HG03175 (cell line): ENCODE measurements around the gene DNAL4.

Experiments
- ATAC-seq: cut with Tn5 transposase; IDR thresholded peaks from one replicate; pipeline ENCODE4 v1.9.1; 2021; ENCODE audit warnings: mild to moderate bottlenecking, moderate library complexity; ENCODE audit not compliant: unreplicated experiment

The DNAL4 gene

DNA sequence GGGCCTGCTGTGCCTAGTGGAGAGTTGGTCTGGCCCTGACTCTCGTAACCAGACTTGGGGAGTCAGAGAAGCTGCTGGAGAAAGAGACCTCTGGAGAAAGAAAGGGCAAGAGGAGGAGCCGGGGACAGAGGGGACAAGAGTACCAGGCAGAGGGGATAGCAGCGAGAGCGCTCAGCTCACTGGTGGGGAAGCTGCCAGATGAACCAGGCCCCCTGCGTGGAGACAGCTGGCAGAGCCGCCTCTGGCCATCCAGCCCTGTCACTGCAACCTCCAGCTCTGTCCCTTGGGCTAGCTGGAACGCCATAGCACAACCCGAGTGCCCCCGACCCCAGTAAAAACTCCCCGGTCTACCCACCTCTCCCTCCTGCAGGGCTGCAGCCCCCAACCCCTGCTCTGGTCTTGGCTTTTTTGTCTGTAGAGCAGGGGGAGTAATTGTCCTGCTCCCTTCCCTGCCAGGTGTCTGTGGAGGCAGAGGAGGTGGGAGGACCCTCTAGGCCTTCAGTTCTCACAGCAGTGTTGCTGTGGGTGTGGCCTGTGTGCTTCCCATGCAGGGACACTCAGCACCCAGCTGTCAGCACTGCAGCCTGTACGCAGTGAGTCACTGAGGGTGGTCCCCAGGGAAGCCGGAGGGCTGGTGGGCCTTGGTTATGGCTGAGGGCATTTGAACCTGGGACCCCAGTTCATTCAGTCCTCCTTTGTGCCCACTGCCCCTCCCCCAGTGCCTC lies 33.3 kb downstream of the DNAL4 start:
- ATAC-seq = no peak

DNA sequence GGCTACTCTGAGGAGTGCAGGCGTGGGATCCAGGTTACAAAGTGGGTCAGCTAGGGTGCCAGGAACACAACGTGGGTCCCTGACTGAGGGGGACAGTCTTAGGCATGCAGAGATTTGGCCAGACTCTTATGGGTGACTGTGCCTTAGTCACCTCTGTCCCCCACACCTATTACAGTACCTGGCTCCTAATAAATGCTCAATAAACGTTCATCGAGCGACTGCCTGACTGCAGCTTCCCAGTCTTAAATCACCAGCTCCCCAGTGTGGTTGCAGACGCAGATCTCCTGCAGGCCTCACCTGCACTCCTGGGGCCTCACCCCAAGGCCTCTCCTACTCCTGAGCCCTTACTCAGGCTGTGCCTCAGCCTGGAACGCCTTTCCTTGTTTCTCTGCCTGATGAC lies 34.9 kb downstream of the DNAL4 start:
- no peak for ATAC-seq

DNA sequence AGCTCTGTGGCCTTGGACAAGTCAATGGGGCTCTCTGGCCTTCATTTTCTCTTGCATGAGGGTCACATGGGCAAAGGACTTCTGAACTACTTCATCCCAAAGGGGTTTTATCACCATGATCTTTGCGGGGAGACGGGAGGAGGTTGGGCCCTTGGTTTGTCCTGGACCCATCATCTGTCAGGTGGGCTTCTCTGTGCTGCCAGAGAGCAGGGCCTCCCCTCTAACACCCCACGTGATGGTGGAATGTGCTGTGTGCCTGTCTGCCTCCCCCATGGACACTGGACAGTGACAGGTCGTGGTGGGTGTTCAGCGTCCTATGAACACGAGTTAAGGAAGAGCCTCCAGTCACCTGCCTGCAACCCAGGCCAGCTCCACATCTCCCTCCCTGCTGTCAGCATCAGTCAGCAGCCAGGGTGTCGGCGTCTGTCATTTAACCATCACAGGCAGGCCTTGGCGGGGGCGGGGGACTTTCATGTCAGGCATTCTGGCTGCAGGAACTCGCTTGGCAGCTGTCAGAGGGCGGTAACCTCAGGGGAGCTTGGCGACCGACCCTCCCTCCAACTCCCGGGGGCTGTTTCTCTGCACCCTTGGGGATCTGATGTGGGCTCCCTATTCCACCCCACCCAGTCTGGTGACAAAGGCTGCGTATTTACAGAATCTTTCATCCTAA lies 35.5 kb downstream of the DNAL4 start:
- no peak for ATAC-seq

DNA sequence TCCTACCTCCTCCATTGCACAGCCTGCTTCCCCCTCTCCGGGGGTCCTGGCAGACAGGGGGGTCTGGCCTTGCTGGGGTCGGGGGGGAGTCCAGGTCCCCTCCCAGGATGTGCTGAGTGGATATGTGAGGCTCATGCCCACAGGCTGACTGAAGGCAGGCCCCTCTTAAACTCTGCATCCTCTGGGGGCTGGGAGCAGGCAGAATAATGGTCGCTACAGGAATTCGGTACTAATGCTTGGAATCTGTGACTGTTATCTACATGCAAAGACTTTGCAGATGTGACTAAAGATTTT lies 36.5 kb downstream of the DNAL4 start:
- no peak for ATAC-seq

DNA sequence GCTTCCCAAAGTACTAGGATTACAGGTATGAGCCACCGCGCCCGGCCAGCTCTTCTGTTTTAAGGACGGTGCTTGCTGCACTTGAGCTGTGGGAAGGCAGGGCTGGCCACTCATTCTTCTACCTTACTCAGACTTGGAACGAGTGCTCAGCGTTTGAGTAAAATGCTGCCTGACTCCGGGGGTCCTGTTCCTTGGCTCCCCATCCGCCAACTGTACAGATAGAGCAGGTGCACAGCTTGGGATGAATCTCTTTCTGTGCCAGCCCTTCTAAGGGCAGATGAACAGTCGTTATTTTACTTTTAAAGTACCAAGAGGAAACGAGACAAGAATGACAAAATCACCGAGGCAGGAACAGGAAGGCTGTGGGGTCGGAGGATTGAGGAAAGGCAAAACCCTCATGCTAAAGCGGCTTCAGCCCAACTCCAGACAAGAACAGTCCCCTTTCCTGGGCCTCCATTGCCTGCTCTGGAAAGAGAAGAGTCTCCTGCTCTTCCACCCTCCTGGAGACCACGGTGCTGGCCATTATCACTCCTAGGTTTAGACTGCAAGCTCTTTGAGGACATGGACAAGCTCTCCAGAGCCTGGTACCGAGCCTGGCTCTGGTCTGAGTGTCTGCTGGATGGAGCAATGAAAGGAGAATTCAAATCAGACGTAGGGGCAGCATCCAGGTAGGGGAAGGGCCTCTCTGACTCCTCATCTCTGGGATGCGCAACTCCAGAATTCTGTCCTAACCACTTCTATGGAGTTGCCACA lies 37.1 kb downstream of the DNAL4 start:
- ATAC-seq = no peak

DNA sequence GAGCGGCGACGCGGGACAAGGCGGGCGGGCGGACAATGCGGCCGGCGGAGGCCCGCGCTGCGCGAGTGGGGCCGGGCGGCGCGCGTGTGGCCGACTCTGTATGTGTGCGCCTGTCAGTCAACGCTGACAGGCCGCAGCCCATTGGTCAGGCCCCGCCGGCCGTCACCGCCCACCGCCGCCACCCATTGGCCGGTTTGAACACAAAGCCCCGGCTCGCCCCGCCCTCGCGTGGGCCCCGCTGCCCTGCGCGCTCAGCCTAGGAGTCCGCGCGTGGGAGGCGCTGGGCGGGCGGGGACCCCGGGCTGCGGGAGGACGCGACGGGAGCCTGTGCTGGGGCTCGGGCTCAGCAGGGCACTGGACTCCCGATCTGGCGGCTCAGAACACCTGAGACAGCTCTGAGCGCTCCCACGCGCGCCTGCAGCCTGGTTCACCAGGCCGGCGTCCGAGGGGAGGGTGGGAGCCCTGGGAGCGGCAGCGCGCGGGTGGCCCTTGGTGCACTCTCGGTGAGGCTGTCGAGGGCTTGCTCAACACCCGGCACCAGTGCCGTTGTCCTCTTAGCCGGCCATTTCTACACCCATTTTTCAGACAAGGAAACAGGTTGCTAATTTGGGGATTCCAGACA lies 37.9 kb downstream of the DNAL4 start, which contains the start of gene SUN2:
SUN2 (minus strand) TSS at position 88 of the 622 bp plus-strand sequence. CDS start 3,370 bp downstream, outside the sequence.
- peak; percentile 58 for ATAC-seq

DNA sequence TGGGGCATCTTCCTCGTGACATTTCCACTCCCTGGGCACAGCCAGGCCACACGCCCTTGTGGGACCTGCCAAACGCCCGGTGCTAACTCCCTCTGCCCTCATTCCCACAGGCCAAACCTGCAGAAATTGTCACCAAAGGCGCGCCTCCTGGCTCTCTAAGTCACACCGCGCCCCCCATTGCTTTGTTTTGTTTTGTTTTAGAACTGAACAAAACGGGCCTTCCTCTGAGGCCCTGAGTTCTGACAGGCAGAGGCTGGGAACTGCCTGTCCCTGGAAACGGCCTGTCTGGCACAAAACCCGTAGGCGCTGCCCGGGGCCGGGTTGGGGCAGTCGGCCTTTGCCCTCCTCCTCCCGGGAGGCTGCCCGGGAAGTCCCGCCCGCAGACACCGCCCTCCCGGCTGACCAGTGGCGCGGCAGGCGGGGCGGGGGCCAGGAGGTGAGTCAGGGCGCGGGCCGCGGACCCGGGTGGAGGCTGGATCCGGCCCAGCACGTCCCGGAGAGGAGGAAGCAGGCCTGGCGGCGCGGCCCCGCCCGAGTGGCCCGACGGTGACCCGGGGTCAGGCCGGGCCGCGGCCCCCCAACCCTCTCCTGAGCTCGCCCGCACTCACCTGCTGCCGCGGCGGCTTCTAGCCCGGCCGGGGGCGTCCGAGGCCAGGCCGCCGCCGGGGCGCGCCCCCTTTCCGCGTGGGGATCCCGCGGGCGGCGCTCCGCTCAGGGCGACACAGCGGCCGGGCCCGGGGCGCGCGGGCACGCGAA lies 38.6 kb downstream of the DNAL4 start:
- peak; percentile 25 for ATAC-seq

DNA sequence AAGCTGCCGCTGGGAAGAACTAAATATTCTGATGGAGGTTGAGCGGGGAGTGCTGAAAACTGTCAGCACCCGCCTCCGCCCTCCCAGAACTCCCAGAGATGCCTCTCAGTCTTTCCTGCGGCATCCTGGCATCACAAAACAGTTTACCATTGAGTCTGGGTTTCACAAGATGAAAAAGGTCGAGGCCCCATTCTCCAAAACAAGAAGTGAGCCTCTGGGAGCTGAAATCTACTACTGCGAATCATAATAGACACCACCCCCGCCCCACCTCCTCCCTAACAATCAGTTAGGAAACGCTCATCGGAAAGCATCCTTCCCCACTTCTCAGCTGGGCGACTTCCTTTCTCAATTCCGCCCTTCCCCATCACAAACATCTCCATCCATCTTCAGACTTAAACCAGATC lies 39.2 kb downstream of the DNAL4 start:
- no peak for ATAC-seq

DNA sequence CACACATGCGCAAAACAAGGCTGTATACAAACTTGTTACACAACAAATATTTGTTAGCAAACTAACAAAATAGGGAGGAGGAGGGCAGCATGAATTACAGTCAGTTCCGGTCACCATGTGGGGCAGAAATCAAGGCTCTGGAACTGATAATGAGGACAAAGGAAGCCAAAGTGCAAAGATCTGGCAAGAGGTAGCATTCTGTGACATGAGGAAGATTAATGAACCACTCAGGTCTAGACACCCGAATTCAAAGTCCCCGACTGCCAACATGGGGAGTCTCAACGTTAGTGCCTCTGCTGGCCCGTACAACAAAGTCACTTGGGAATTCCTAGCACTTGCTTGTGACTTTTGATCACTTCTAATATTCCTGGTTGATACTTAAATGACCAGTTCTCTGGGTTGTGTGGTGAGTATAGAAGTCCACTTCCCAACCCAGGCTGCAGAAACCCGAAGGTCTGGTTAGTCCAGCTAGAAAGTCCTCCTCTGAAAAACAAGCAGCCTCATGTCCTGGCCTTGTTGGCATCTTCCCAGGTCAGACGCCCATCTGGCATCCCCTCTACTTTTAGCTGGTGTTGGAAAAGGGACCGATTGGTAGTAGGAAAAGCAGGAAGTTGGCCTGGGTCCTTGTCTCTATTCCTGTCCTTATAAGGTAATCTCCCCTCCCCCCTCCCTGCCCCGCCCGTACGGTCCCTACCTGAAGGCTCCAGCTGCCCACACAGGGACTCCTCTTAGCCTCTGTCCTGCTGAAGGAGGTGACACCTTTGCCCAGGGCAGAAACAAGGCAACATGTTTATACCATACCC lies 39.8 kb downstream of the DNAL4 start:
- no peak for ATAC-seq

DNA sequence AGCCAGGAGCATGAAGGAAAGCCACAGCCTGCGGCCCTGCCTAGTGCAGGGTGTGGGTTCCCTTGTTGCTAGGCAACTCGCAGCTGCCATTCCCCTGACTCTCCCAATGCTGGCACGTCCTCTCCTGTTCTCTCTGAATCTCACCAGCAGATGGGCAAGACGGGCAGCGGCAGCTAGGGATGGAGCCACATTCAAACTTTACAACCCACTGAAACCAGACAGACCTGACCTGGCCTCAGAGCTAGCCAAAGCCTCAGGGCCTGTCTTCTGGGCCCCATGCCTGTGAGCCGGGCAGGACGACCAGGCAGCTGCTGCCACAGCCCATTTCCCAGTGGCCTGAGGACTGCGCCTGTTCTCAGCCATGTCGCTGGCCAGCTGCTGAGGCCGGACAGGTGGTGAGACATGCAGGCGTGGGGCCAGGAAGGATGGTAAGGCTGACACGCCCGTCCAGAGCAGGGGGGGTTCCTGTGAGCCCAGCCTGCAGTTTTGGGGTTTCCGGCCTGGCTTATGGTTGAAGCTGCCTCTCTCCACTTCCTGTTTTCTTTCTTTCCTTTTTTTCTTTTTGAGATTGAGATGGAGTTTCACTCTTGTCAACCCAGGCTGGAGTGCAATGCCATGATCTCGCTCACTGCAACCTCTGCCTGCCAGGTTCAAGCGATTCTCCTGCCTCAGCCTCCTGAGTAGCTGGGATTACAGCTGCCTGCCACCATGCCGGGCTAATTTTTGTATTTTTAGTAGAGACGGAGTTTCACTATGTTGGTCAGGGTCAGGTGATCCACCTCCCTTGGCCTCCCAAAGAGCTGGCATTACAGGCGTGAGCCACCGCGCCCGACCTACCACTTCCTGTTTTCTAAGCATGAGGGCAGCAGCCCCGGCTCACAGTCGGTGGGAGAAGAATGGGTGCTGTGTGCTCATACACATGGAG lies 42.3 kb downstream of the DNAL4 start:
- ATAC-seq = peak; percentile 51

DNA sequence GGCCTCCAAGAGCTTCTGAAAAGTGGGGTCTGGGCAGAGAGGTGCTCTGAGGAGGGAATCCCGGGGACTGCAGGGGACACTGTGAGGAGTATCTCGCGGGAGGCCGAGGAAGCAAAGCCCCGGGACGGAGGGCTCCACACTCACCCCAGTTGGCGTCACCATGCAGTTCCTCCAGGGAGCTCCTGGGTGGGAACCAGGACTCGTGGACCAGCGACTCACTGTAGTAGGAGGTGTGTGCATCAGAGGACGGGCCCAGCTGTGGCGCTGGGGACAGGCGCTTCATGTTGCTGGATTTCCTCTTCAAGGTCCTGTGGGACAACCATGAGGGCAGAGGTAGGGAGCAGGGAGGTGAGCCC lies 42.9 kb downstream of the DNAL4 start:
- no peak for ATAC-seq

DNA sequence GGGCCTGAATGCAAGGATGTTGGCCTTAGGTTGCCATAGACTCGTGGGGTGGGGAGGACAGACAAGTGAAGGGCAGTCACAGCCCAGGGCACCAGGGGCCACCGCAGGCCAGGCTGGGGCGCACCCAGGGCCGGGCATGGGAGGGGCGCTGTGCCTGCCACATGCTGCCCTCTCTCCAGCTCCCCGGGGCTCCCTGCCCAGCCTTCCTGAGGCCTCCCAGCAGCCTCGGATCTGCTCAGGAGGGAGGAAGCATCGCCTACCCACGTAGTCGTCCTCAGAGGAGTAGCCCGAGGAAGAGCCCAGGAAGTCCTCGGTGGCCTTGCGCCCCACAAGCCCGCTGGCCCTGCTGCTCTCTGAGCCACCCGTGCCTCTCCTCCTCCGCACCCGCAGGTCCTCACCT lies 43.3 kb downstream of the DNAL4 start:
- no peak for ATAC-seq

DNA sequence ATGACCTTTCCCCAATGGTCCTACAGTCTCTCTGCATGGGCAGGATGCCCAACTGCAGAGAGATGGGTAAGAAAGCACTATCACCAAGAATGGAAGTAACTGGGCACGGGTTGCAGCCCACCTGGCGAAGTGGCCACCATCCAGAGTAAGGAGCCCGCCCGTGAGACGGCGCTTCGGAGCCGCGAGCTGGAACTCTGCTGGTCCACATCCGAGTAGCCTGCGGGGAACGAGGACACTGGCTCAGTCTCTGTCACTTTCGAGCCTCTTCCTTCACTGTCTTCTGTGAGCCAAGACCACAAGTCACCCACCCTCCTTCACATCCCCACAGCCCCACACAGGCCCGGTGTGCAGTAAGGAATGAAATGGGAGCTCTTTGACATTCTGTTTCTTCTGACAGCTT lies 43.8 kb downstream of the DNAL4 start:
- ATAC-seq = no peak

DNA sequence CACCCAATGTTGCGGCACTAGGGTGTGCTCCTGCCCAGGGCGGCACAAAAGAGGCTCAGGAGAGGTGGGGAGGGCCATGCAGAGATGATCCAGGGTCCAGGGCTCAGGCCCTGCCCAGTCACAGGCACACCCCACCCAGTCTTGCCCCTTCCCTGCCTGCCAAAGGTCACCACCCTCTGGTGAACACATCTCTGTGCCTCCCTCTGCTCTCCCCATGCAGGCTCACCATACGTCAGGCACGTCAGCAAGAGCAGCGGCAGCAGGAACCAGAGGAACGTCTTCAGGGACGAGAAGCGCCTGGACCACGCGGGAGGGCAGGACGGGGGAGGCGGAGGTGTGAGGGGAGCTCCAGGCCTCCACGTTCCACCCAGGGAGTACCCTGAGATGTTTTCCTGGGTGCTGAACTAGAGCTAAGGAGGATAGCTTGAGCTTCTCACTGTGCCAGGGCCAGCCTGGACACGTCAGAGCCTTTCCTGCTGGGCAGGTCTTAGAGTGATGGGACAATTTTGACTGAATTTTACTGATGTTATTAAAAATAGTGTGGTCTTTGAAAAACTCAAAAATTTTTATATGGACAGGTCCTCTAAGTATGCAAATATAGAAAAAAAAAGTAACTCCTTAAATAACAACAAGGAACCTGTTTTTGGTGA lies 45.3 kb downstream of the DNAL4 start:
- no peak for ATAC-seq

DNA sequence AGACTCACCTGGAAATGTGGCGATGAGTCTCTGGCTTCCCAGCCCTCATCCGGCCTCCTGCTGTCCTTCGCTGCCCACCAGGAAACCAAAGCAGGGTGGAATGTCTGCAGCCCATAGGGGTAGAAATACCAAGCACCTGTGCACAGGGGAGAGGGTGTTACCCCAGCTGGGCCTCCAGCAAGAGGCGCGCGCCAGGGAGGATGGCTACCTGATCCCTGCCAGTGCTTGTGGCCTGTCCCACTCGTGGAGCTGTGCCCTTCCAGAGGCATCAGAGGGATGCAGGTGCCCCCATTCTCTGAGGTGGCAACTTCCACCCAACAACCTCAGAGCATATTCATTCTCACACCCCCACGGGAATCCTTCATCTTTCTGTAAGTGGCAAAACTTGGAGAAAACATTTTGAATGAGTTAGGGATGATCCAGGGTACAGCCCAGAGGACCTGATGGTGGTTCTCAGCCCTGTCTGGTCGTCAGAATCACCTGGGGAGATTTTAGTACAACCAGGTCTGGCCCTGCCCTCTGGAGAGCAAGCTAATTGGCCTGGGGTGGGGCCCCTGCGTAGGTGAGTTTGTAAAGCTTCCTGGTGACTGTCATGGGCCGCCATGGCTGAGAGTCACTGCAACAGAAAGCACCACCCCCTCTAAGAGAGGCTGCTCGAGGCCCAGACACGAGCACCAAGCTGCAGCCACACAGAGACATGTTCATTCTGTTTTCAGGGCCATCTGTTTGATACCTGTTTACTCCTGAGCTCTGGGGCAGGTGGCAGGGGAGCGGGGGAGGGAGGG lies 48.1 kb downstream of the DNAL4 start:
- ATAC-seq = no peak

DNA sequence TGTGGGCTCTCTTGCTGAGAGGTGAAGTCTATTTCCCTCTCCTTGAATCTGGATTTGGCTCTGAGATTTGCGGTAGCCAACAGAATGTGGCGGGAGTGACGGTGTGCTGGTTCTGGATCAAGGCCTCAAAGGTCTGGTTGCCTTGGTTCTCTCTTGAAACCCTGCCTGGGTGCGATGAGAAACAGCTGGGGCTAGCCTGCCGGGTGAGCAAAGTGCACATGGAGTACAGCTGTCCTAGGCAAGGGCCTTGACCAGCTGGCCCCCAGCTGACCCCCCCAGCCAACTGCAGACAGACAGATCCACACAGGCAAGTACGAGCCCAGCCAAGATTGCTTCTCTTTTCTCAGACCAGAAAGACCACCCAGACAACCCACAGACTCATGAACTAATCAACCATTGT lies 49.0 kb downstream of the DNAL4 start:
- no peak for ATAC-seq

DNA sequence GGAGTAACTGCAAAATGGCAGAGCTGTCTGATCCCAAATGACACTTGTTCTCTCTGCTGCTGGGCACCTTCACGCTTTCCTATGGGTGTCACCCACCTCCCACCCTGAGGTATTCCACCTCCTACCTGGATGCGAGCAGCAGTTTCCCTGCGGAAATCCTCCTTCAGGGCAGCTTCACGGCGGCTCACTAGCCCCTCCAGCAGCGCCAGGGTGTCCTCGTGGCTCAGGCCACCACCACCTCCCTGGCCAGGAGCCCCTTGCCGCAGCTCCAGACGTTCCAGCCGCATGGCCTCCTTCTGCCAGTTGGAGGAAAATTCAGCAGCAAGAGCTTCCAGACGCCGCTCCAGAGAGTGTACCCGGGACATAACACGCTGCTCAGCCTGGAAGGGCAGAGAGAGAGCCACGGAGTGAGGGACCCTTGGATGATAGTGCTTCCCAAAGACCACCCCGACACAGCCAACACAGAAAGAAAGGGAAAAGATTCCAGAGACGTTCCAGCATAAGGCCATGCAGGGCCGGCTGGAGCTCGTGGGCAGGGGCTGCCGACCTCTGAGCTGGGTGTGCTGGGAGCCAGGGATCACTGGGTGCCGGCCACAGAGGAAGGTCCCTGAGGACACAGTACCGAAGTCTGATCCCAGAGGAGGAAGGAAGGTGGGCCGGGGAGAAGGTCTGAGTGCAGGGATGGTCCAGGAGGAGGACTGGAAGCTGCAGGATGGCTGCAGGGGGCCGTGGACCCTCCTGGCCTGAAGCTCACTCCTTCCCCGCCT lies 51.6 kb downstream of the DNAL4 start:
- ATAC-seq = no peak
